Measurements from ENCODE around the gene FGFR2. TPM values are rescaled to one million over a fixed set of nuclear protein-coding genes. Genes with fewer than 3 reads are reported as not detected.
"Not testable (repeated sequence)": the region's sequence is repeated elsewhere in the genome, so short reads cannot be mapped to it uniquely, and the experiment has no call there.

The FGFR2 gene
- total and polyA plus RNA-seq, 11 donors: 0.13 to 4.1 (median 0.35) TPM; not detected in 1

GRCh38 chr10:121558238-121558637 lies 40.0 kb downstream of the FGFR2 start:
- Histone ChIP-seq H3K36me3 (no peaks in the 10 kb centered on the region), H3K9me3 (no peaks in the 10 kb centered on the region), H3K27me3 (peaks cover 0 to 6% (median 0%) of the 10 kb centered on the region in 9 donors), H3K4me3 (no peak overlapping the region), H3K4me1 (no peaks in the 10 kb centered on the region), H3K27ac (no peak overlapping the region)
- 70 to 82% (median 76%) methylated on average over 3 of the region's 3 CpGs for WGBS, 4 donors
- TF ChIP-seq CTCF (IDR thresholded peaks at IDR 0.05) (no peak), POLR2A (IDR thresholded peaks at IDR 0.05) (no peak)
- ATAC-seq (no peak), DNase-seq (no peak)
- intact Hi-C loops (cut with DNase I): no loop called here

- no peak for TF ChIP-seq POLR2A (IDR thresholded peaks at IDR 0.05)
- no peak for TF ChIP-seq CTCF (IDR thresholded peaks at IDR 0.05)
- Histone ChIP-seq H3K4me3 (no peak overlapping the region), H3K4me1 (no peaks in the 10 kb centered on the region), H3K9me3 (no peaks in the 10 kb centered on the region), H3K27me3 (peaks cover 0 to 6% (median 0%) of the 10 kb centered on the region in 9 donors), H3K27ac (no peak overlapping the region), H3K36me3 (no peaks in the 10 kb centered on the region)
- intact Hi-C loops (cut with DNase I): no loop called here
- ATAC-seq (no peak), DNase-seq (no peak)
- 91 to 96% (median 94%) methylated on average over 6 of the region's 6 CpGs for WGBS, 4 donors
Observed at GRCh38 chr10:121556918-121557573, 41.2 kb downstream of the FGFR2 start.

- TF ChIP-seq CTCF (IDR thresholded peaks at IDR 0.05): no peak
- TF ChIP-seq POLR2A (IDR thresholded peaks at IDR 0.05): no peak
Observed at GRCh38 chr10:121556455-121556854, 41.8 kb downstream of the FGFR2 start.

GRCh38 chr10:121554916-121555315 lies 43.3 kb downstream of the FGFR2 start:
- H3K27ac ChIP-seq; H3K27me3 ChIP-seq; ATAC-seq; H3K4me1 ChIP-seq; intact Hi-C loops (cut with DNase I); H3K9me3 ChIP-seq; H3K4me3 ChIP-seq; H3K36me3 ChIP-seq; DNase-seq: not testable (repeated sequence)
- WGBS, 4 donors: 81 to 93% (median 85%) methylated on average over 9 of the region's 9 CpGs

More at GRCh38 chr10:121556455-121556854, 41.8 kb downstream of the FGFR2 start:
- H3K36me3 ChIP-seq: no peaks in the 10 kb centered on the region
- no peaks in the 10 kb centered on the region for H3K9me3 ChIP-seq
- WGBS, 4 donors: 60 to 80% (median 71%) methylated on average over 7 of the region's 7 CpGs
- H3K4me1 ChIP-seq: no peaks in the 10 kb centered on the region
- no peak overlapping the region for H3K27ac ChIP-seq
- intact Hi-C loops (cut with DNase I): no loop called here
- DNase-seq (no peak), ATAC-seq (no peak)
- peaks cover 0 to 6% (median 0%) of the 10 kb centered on the region in 9 donors for H3K27me3 ChIP-seq
- no peak overlapping the region for H3K4me3 ChIP-seq

All from heart left ventricle (tissue), 16 donors.